ENCODE data around the gene PDE5A. TPM values are rescaled to one million over a fixed set of nuclear protein-coding genes. Genes with fewer than 3 reads are reported as not detected.

Gene PDE5A
- total RNA-seq, 1 experiment from 2014 or later = 114 TPM

- TF ChIP-seq POLR2AphosphoS5 (IDR thresholded peaks at IDR 0.05; ENCODE audit: low read depth, low read length) (no peak), SIN3A (IDR thresholded peaks at IDR 0.05; ENCODE audit: borderline replicate concordance, insufficient read depth, low read depth, low read length) (no peak), TCF7L2 (IDR thresholded peaks at IDR 0.05; ENCODE audit: low read depth, low read length) (no peak), CTCF (IDR thresholded peaks at IDR 0.05) (no peak)
- TF ChIP-seq, protein P1, sequence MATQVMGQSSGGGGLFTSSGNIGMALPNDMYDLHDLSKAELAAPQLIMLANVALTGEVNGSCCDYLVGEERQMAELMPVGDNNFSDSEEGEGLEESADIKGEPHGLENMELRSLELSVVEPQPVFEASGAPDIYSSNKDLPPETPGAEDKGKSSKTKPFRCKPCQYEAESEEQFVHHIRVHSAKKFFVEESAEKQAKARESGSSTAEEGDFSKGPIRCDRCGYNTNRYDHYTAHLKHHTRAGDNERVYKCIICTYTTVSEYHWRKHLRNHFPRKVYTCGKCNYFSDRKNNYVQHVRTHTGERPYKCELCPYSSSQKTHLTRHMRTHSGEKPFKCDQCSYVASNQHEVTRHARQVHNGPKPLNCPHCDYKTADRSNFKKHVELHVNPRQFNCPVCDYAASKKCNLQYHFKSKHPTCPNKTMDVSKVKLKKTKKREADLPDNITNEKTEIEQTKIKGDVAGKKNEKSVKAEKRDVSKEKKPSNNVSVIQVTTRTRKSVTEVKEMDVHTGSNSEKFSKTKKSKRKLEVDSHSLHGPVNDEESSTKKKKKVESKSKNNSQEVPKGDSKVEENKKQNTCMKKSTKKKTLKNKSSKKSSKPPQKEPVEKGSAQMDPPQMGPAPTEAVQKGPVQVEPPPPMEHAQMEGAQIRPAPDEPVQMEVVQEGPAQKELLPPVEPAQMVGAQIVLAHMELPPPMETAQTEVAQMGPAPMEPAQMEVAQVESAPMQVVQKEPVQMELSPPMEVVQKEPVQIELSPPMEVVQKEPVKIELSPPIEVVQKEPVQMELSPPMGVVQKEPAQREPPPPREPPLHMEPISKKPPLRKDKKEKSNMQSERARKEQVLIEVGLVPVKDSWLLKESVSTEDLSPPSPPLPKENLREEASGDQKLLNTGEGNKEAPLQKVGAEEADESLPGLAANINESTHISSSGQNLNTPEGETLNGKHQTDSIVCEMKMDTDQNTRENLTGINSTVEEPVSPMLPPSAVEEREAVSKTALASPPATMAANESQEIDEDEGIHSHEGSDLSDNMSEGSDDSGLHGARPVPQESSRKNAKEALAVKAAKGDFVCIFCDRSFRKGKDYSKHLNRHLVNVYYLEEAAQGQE (IDR thresholded peaks at IDR 0.05; ENCODE audit: insufficient read depth in 1 of 2, low read depth in 2 of 2, low read length in 1 of 2) = no peak
- ATAC-seq (no peak), DNase-seq (ENCODE audit: low read depth, low spot score) (no peak)
- CTCF ChIA-PET = no interaction called here
- intact Hi-C loops (cut with micrococcal nuclease; ENCODE audit: unreplicated experiment) = no loop called here
- H3K27me3 ChIP-seq (ENCODE audit: control insufficient read depth, insufficient read depth, low read length) = no peaks in the 10 kb centered on the region
- POLR2A ChIA-PET = no interaction called here
- no peak overlapping the region for H3K27ac ChIP-seq (ENCODE audit: low read length)
- H3K36me3 ChIP-seq (ENCODE audit: control insufficient read depth, insufficient read depth, low read length) = peaks cover 29% of the 10 kb centered on the region
- no peaks in the 10 kb centered on the region; the same call in 1 of the 2 replicates for H3K4me1 ChIP-seq (ENCODE audit: control insufficient read depth, insufficient read depth, low read length)
- no peak overlapping the region for H3K4me3 ChIP-seq (ENCODE audit: low read depth in 2 of 2, low read length in 2 of 2)
- no TSS peak for BruUV-seq (replicated peaks)
- no peaks in the 10 kb centered on the region for H3K9me3 ChIP-seq (ENCODE audit: control insufficient read depth, insufficient read depth, low read depth, low read length)
- in situ Hi-C loops (cut with HindIII; ENCODE audit: low pct_unique_long_range_greater_than_20kb, low sequenced_read_pairs) = no loop called here
Measured at GRCh38 chr4:119543779-119544178, 84.8 kb downstream of the PDE5A start.

GRCh38 chr4:119543187-119543586 lies 85.4 kb downstream of the PDE5A start:
- H3K4me1 ChIP-seq (ENCODE audit: control insufficient read depth, insufficient read depth, low read length) = no peaks in the 10 kb centered on the region; the same call in 1 of the 2 replicates
- ChIA-PET POLR2A (no interaction called here), CTCF (no interaction called here)
- ATAC-seq (no peak), DNase-seq (ENCODE audit: low read depth, low spot score) (no peak)
- H3K4me3 ChIP-seq (ENCODE audit: low read depth in 2 of 2, low read length in 2 of 2) = no peak overlapping the region
- no peaks in the 10 kb centered on the region for H3K27me3 ChIP-seq (ENCODE audit: control insufficient read depth, insufficient read depth, low read length)
- TF ChIP-seq, protein P1 (IDR thresholded peaks at IDR 0.05; ENCODE audit: insufficient read depth in 1 of 2, low read depth in 2 of 2, low read length in 1 of 2) = no peak
- TF ChIP-seq CTCF (IDR thresholded peaks at IDR 0.05) = no peak
- no peak for TF ChIP-seq TCF7L2 (IDR thresholded peaks at IDR 0.05; ENCODE audit: low read depth, low read length)
- TF ChIP-seq POLR2AphosphoS5 (IDR thresholded peaks at IDR 0.05; ENCODE audit: low read depth, low read length) = no peak
- no peak for TF ChIP-seq SIN3A (IDR thresholded peaks at IDR 0.05; ENCODE audit: borderline replicate concordance, insufficient read depth, low read depth, low read length)
- no TSS peak for BruUV-seq (replicated peaks)
- H3K36me3 ChIP-seq (ENCODE audit: control insufficient read depth, insufficient read depth, low read length) = peaks cover 35% of the 10 kb centered on the region
- intact Hi-C loops (cut with micrococcal nuclease; ENCODE audit: unreplicated experiment) = no loop called here
- in situ Hi-C loops (cut with HindIII; ENCODE audit: low pct_unique_long_range_greater_than_20kb, low sequenced_read_pairs) = no loop called here
- H3K9me3 ChIP-seq (ENCODE audit: control insufficient read depth, insufficient read depth, low read depth, low read length) = no peaks in the 10 kb centered on the region
- H3K27ac ChIP-seq (ENCODE audit: low read length) = no peak overlapping the region
